A549 treated with CORT108297 at 1 μM for 4 hours (cell line): ENCODE results near the gene OR5H14. TPM values are rescaled to one million over a fixed set of nuclear protein-coding genes. Genes with fewer than 3 reads are reported as not detected.

Experiments used
- total RNA-seq: library from RNA; stranded (reverse); fragments of 200-300 nt; extraction: Qiagen RNA extraction; gene quantifications from 5 replicates; pipeline ENCODE4 v1.2.3, GENCODE V29; 2022

Gene OR5H14
- not detected in 5 replicates for total RNA-seq

DNA sequence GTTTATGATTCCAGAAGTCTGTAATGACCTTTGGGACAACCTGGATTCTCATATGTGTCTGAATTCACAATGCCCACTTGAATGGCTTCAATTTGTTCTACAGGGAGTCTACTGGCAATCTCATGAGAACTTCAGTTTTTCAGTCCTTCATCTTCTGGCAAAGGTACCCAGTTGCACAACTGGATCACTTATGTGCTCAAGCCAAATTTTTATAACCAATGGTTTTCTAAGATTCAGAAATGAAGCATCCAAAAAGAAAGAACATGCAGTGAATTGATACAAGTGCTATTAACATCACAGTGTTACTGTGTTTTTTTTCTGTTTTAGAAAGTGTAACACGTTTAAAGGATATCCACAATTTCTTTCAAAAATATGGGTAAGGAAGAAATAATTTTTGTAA lies at the start of gene OR5H14:
Gene OR5H14, plus strand, starts transcription at position 301 of the 400 bp plus-strand sequence. CDS start 1,907 bp downstream, outside the sequence.

GRCh38 chr3:98130421-98130820 lies 16.9 kb upstream of the OR5H14 start, which contains the start of gene OR5H1:
Gene OR5H1, plus strand, starts transcription at chr3:98130721. Its CDS starts 1,977 bp downstream, at chr3:98132698.

GRCh38 chr3:98166396-98166795 lies 19.1 kb downstream of the OR5H14 start, which contains the start of gene OR5H15:
Gene OR5H15, plus strand, starts transcription at chr3:98166696. Its CDS starts 2,004 bp downstream, at chr3:98168700.

Other genes starting within 250 kb of the OR5H14 start
- 27.7 to 34.9 TPM (median 30.1 TPM) in 5 replicates for gene RIOX2, start 175.0 kb upstream of the OR5H14 start, total RNA-seq
- not detected in 5 replicates for gene GABRR3, start 112.2 kb upstream of the OR5H14 start, total RNA-seq
- not detected in 5 replicates for gene OR5AC2, start 60.3 kb upstream of the OR5H14 start, total RNA-seq
- gene OR5H1, start 16.8 kb upstream of the OR5H14 start, total RNA-seq, result not detected in 5 replicates
- not detected in 5 replicates for gene OR5H15, start 19.2 kb downstream of the OR5H14 start, total RNA-seq
- not detected in 5 replicates for gene OR5H6, start 116.8 kb downstream of the OR5H14 start, total RNA-seq
- gene OR5H2, start 135.0 kb downstream of the OR5H14 start, total RNA-seq, result not detected in 5 replicates
- gene OR5K4, start 206.4 kb downstream of the OR5H14 start, total RNA-seq, result not detected in 5 replicates
- not detected in 5 replicates for gene OR5K3, start 243.2 kb downstream of the OR5H14 start, total RNA-seq